NCI-H345 (cell line): Measurements from ENCODE around the gene RHCE.
"Not testable (repeated sequence)": the region's sequence is repeated elsewhere in the genome, so short reads cannot be mapped to it uniquely, and the experiment has no call there.

Source experiments
- DNase-seq: peaks from one replicate; lab custom pipeline; 2025; lab: John Stamatoyannopoulos, UW

RHCE gene

GRCh38 chr1:25341746-25342145 lies 78.9 kb downstream of the RHCE start:
- DNase-seq: no peak

DNA sequence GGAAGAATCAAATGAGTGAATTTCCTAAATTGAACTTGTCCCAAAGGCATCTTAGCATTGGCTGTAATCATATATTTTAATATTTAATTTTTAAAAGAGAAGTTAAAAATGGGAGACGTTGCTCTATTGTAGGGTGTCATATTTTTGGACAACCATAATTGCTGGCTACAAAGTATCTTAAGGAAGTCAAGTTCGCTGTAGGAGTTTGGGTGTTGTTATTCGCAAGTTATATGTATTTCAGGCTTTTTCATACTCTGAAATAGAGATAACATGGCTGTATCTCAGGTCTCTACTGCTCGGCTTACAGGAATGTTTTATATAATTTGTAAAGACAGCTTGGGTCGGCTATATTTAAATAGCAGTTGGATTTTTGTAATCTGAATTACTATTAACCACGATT lies 81.6 kb downstream of the RHCE start:
- no peak for DNase-seq

GRCh38 chr1:25338188-25338981 lies 82.2 kb downstream of the RHCE start, which contains the start of gene TMEM50A:
TSS of gene TMEM50A (plus strand) at chr1:25338334. CDS start at chr1:25340487, 2,153 bp downstream.
- peak; percentile 85 for DNase-seq

GRCh38 chr1:25337483-25338187 lies 83.0 kb downstream of the RHCE start:
- not testable (repeated sequence) for DNase-seq

DNA sequence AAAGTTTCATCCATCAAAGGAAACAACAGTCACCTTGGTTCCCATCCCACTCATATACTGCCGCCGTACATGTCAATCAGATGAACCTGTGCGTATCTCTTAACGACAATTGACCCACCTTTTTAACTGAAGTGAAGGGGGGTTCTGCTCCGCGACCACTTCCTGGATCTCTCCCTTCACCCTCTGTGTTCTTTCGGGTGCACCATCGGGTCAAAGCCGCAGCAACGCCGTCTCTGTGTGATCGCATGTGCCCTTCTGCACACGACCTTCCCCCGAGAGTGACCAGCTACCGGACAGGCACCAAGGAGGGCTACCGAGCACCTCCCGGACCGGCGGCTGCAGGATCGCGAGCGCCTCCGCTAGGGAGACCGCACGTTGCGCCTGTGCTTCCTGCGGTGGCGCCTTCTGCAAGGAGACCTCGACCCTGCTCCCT lies 83.7 kb downstream of the RHCE start:
- not testable (repeated sequence) for DNase-seq

- not testable (repeated sequence) for DNase-seq
These were observed 90.7 kb downstream of the RHCE start for GRCh38 chr1:25329950-25330349.

DNA sequence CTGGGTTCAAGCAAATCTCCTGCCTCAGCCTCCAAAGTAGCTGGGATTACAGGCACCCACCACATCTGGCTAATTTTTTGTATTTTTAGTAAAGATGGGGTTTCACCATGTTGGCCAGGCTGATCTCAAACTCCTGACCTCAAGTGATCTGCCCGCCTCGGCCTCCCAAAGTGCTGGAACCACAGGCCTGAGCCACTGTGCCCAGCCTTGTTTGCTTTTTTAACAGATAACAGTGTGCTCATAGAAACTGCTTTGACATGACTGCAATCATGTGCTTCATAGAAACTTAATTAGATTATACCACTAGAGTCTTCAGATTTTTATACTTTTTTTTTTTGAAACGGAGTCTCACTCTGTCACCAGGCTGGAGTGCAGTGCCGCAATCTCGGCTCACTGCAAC lies 91.3 kb downstream of the RHCE start:
- not testable (repeated sequence) for DNase-seq

DNA sequence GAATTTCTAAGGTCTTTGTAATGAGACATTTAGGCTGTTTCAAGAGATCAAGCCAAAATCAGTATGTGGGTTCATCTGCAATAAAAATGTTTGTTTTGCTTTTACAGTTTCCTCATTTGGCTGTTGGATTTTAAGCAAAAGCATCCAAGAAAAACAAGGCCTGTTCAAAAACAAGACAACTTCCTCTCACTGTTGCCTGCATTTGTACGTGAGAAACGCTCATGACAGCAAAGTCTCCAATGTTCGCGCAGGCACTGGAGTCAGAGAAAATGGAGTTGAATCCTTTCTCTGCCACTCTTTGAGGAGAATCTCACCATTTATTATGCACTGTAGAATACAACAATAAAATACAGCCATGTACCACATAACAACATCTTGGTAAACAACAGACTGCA lies 91.8 kb downstream of the RHCE start:
- DNase-seq: not testable (repeated sequence)

- DNase-seq: not testable (repeated sequence)
These were observed 92.5 kb downstream of the RHCE start for GRCh38 chr1:25327864-25328790.

DNA sequence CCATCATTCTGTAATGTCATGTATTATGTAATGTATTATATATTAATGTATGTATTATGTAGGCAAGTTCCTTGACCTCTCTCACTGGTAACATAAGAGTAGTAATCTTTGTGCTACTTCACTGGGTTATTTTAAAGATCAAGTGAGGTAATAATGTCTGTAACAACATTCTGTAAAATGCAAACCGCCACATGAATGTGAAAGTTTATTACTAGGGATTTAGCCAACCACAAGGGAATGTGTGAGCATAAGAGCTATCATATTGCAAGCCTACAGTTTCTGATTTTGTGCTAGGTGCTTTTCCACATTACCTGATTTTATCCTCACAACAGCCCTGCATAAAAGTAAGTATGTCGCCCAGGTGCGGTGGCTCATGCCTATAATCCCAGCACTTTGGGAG lies 96.2 kb downstream of the RHCE start:
- not testable (repeated sequence) for DNase-seq

DNA sequence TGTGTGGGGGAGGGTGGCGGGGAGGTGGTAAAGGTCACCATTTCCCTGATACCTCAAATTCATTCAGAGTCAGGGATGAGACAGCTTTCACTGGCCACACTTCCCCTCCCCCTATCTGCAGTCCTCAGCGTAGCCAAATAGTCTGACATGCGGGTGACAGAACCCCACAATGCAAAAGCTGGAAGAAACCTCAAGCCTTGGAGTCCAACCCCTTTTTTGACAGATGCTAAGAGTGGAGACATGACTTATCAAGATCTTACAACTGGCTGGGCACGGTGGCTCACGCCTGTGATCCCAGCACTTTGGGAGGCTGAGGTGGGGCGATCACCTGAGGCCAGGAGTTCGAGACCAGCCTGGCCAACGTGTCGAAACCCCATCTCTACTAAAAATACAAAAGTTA lies 98.5 kb downstream of the RHCE start:
- not testable (repeated sequence) for DNase-seq

DNA sequence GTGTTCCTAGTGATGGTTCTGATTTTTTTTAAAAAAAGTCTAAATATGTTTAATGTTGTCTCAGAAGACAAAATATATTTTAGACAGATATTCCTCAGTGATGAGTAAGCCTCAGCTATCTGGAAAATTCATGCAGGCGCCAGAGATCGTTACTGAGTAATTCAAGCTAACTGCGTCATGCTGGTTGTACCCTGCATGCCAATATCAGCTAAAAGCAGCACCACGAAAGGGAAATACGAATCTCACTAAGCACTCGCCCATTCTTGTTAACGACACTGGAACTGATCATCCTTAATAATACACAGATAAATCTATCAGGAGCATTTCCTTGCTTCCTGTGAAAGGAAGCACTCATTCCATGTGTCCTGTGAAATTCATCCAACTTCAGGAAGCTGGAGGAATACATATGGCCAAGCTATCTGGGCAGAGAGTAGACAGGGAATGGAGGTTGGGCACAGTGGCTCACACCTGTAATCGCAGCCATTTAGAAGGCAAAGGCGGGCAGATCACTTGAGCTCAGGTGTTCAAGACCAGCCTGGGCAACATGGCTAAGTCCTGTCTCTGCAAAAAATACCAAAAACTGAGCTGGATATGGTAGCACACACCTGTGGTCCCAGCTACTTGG lies 100.2 kb downstream of the RHCE start:
- DNase-seq: not testable (repeated sequence)

- DNase-seq: not testable (repeated sequence)
These were observed 107.7 kb downstream of the RHCE start for GRCh38 chr1:25312806-25313470.
